Esophagus (tissue), 2 donors: Measurements from ENCODE around the gene PSMB9. TPM values are rescaled to one million over a fixed set of nuclear protein-coding genes. Genes with fewer than 3 reads are reported as not detected.
A peak's percentile ranks its signal among the peaks of the same experiment; 100 is the strongest.
"Not testable (repeated sequence)": the region's sequence is repeated elsewhere in the genome, so short reads cannot be mapped to it uniquely, and the experiment has no call there.

Experiments
- H3K27ac ChIP-seq, 2 donors: one replicate each; pipeline ENCODE4 v1.5.1; 2013; ENCODE audit warnings: low read depth in 2 of 2, mild to moderate bottlenecking in 2 of 2, inconsistent platforms in 1 of 2, low read length in 1 of 2, moderate library complexity in 1 of 2
- H3K27me3 ChIP-seq, 2 donors: one replicate each; pipeline ENCODE4 v1.6.1; 2013; ENCODE audit warnings: low read length in 2 of 2, control low read depth in 1 of 2, mild to moderate bottlenecking in 1 of 2; ENCODE audit not compliant: insufficient read depth in 2 of 2, control insufficient read depth in 1 of 2
- H3K36me3 ChIP-seq, 2 donors: one replicate each; pipeline ENCODE4 v1.6.1; 2013; ENCODE audit warnings: low read length in 1 of 2; ENCODE audit not compliant: control insufficient read depth in 2 of 2, insufficient read depth in 2 of 2
- H3K4me1 ChIP-seq, 2 donors: one replicate each; pipeline ENCODE4 v1.6.1; 2013; ENCODE audit warnings: low read length in 1 of 2; ENCODE audit not compliant: control insufficient read depth in 2 of 2, insufficient read depth in 2 of 2
- H3K4me3 ChIP-seq, 2 donors: one replicate each; pipeline ENCODE4 v1.5.1; 2013; ENCODE audit warnings: low read length in 2 of 2, mild to moderate bottlenecking in 2 of 2, low read depth in 1 of 2, moderate library complexity in 1 of 2
- H3K9me3 ChIP-seq, 2 donors: one replicate each; pipeline ENCODE4 v1.6.1; 2013; ENCODE audit warnings: mild to moderate bottlenecking in 2 of 2, low read depth in 1 of 2, low read length in 1 of 2, moderate library complexity in 1 of 2; ENCODE audit not compliant: control insufficient read depth in 2 of 2, insufficient read depth in 1 of 2
- WGBS, 2 donors: extraction: QIAGEN DNeasy Blood & Tissue Kit; methylation state at CpG; one replicate each; pipeline ENCODE4 v1.1.7; 2013; 5-methylcytosine and 5-hydroxymethylcytosine counted together
- polyA plus RNA-seq, 2 donors: library from polyadenylated mRNA; stranded (reverse); fragments of 200-250 nt; gene quantifications; one replicate each; pipeline ENCODE4 v1.2.3, GENCODE V29; 2013
- donor health status: healthy with polysubstance abuse.
- donor health status: Bipolar disorder and iron deficiency.

The PSMB9 gene
- polyA plus RNA-seq, result 10 to 100 TPM; 14.5 to 25.5 TPM

DNA sequence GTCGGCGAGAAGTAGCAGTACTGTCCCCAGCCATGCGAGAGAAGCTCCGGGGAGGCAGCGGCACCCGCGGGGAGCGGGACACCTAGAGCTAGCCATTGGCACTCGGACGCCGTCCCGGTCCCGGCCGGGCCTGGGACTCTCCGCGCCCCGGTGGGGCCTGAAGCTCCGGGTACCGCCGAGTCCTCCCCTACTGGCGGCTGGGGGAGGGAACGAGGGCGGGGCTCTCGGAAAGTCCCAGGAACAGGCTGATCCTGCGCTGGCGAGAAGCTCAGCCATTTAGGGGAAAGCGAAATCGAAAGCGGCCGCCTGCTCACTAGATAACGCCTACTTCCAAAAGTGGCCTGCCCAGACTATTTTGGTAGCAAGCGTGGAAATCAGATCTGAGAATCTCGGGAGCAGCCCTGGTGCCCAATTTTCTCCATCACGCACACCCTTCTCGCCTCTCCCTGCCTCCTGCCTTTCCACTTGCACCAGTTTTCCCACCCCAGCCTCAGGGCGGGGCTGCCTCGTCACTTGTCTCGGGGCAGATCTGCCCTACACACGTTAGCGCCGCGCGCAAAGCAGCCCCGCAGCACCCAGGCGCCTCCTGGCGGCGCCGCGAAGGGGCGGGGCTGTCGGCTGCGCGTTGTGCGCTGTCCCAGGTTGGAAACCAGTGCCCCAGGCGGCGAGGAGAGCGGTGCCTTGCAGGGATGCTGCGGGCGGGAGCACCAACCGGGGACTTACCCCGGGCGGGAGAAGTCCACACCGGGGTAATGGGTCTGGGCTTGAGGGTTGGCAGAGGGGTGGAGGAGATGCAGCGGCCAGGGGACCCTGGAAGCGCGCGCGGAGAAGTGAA lies at the start of gene PSMB9, which contains the start of gene TAP1:
PSMB9 (plus strand) TSS at position 652 of the 835 bp plus-strand sequence; CDS start at position 690, 38 bp downstream.
TAP1 (minus strand) TSS at position 164 of the 835 bp plus-strand sequence; CDS start at position 96, 68 bp downstream.
- H3K4me1 ChIP-seq, result peaks cover 0 to 6% of the 10 kb centered on the region in 2 donors
- no peaks in the 10 kb centered on the region for H3K9me3 ChIP-seq
- peaks cover 7 to 13% of the 10 kb centered on the region in 2 donors for H3K36me3 ChIP-seq
- 1% methylated on average over 68 of the region's 68 CpGs for whole genome bisulfite sequencing, 2 donors
- no peaks in the 10 kb centered on the region for H3K27me3 ChIP-seq
- peak within 1 kb of the TSS; percentile 62 to 88 for H3K4me3 ChIP-seq
- H3K27ac ChIP-seq, result peak within 1 kb of the TSS; percentile 99 to 100

DNA sequence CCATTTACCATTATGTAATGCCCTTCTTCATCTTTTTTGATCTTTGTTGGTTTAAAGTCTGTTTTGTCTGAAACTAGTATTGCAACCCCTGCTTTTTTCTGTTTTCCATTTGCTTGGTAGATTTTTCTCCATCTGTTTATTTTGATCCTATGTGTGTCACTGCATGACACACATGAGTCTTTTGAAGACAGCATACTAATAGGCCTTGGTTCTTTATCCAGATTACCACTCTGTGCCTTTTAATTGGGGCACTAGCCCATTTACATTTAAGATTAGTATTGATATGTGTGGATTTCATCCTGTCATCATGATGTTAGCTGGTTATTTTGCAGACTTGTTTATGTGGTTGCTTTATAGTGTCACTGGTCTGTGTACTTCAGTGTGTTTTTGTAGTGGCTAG lies 48.6 kb upstream of the PSMB9 start:
- H3K27ac ChIP-seq, H3K27me3 ChIP-seq, H3K9me3 ChIP-seq, H3K36me3 ChIP-seq, H3K4me1 ChIP-seq, H3K4me3 ChIP-seq: not testable (repeated sequence)

DNA sequence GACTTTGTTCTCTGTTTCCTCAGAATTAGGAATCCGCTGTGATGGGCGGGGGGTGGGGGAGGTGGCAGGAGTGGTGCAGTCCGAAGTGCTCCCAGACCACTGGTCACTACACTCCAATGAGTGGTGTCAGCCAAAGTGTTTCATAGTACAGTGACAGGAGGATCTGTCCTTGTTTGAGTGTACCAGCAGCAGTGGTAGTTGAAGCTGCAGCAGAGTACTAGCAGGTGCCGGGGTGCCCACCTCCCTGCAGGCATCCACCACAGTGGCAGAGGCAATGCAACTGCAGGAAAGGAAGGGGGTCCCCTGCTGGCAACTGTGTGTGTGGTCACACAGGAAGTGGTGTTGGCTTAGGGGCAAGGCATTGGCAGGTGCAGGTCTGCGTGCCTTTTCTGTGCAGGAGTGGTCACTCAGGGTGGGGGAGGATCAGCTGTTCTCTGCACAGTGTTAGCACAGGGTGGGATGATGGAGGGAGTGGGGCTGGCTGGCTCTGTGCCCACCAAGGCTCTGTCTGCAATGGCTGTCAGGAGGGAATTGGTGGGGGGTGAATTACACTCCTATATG lies 46.9 kb upstream of the PSMB9 start:
- Histone ChIP-seq H3K27me3 (no peaks in the 10 kb centered on the region), H3K36me3 (no peaks in the 10 kb centered on the region), H3K27ac (no peak overlapping the region), H3K4me3 (no peak overlapping the region), H3K9me3 (no peaks in the 10 kb centered on the region), H3K4me1 (no peaks in the 10 kb centered on the region)
- WGBS, 2 donors, result 82 to 85% methylated on average over 5 of the region's 5 CpGs

DNA sequence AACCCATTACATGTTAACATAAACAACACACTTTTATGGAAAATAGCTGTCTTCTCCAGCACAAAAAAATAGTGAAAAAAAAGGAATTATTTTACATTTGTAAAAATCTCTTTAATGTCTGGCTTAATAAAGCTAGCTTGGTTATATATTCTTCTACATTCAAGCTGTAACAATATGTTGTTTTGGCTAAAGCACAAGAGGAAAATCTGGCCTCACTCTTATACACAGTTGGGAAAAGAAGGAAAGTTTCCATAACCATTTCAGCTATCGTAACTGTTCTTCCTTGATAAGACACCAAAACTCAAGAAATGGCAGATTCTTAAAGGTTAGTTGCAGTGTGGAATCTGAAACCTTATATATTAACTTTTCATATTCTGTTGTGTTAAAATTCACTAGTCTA lies 44.8 kb upstream of the PSMB9 start:
- no peaks in the 10 kb centered on the region for H3K27me3 ChIP-seq
- no peaks in the 10 kb centered on the region for H3K36me3 ChIP-seq
- no peaks in the 10 kb centered on the region for H3K9me3 ChIP-seq
- H3K4me3 ChIP-seq, result no peak overlapping the region
- 11 to 37% methylated on average over 1 of the region's 1 CpG for WGBS, 2 donors
- no peaks in the 10 kb centered on the region for H3K4me1 ChIP-seq
- H3K27ac ChIP-seq, result no peak overlapping the region

DNA sequence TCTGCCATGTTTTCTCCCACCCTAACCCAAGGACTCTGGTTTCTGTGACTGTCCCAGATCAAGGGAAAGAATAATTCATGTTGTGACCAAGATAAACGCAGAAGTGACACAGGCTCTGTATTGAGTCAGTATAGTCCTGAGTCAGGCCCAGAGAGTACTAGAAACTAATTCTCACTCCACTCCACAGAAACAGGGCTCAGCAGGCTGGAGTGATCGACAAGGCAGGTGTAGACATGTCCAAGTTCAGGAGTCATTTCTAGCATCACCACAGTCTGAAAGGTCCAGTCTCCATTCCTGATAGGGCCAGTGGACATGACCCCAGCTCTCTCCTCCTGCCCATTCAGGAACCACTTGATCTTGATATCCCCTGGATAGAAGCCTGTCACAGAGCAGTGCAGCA lies 39.8 kb upstream of the PSMB9 start:
- H3K9me3 ChIP-seq, result no peaks in the 10 kb centered on the region
- H3K4me1 ChIP-seq, result peaks cover 0 to 3% of the 10 kb centered on the region in 2 donors
- H3K27me3 ChIP-seq, result no peaks in the 10 kb centered on the region
- H3K4me3 ChIP-seq, result no peak overlapping the region
- H3K36me3 ChIP-seq, result no peaks in the 10 kb centered on the region
- peak overlapping the region; percentile 3 to 24 for H3K27ac ChIP-seq
- WGBS, 2 donors, result 71 to 78% methylated on average over 2 of the region's 2 CpGs

DNA sequence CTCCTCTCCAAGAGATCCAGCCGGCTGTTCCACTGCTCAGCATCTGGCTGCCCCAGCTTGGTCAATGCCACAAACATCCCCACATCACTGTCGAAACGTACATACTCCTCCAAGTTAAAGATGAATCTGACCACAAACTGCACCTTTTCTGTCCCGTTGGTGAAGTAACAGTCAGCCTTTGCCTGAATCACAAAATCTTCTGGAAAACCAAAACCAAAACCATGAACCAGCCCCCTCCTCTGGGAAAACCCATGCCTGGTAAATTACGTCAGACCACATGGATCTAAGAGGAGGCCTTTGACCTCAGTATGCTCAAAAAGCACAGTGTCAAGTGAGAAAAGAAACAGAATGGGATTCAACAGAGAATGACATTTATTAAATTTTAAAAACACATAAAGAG lies 38.9 kb upstream of the PSMB9 start:
- no peak overlapping the region for H3K4me3 ChIP-seq
- H3K27me3 ChIP-seq, result no peaks in the 10 kb centered on the region
- H3K9me3 ChIP-seq, result no peaks in the 10 kb centered on the region
- peaks cover 0 to 6% of the 10 kb centered on the region in 2 donors for H3K4me1 ChIP-seq
- 76 to 82% methylated on average over 5 of the region's 5 CpGs for WGBS, 2 donors
- no peak overlapping the region for H3K27ac ChIP-seq
- H3K36me3 ChIP-seq, result no peaks in the 10 kb centered on the region

DNA sequence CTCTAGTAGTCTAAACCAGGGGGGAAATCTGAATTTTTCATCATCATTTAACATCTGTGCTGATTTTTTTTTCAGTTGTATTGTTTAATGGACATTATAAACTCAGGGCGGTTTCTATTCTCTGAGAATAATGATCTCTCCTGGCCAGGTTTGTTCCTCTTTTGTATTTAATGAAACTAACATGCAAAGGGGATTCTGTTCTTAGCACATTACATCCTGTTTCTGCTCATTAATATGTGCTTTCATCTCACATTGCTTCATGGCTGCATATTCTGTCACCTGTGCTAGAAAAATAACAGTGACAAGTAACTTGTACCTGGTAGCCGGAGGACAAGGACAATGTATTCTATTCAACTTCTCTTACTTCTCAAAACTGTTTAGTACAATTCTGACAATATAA lies 38.0 kb upstream of the PSMB9 start:
- WGBS, 2 donors, result 80 to 87% methylated on average over 2 of the region's 2 CpGs
- Histone ChIP-seq H3K4me3 (no peak overlapping the region), H3K9me3 (no peaks in the 10 kb centered on the region), H3K27ac (peak overlapping the region in 1 of 2 donors; percentile 91), H3K36me3 (no peaks in the 10 kb centered on the region), H3K4me1 (peaks cover 0 to 8% of the 10 kb centered on the region in 2 donors), H3K27me3 (no peaks in the 10 kb centered on the region)

DNA sequence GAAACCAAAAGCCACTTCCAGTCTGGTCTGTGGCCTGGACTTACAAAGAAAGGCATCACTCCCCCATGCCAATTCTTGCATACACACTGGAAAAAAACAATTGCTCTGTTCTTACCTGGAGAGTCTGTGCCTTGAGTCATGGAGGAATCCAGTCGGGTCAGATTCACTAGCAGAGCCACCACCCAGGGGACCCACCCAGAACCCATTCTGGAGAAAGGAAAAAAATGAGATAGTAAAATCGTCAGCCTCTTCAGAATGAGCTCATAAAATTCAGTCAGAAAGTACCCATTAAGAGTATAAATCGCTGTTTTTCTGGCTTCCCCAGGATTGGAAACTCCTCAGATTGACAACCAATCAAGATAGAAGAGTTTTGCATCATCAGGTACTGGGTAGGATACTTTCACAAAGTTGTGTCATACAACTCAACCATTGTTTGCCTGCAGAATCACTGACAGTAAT lies 37.2 kb upstream of the PSMB9 start, which contains the start of gene HLA-DOB:
HLA-DOB (minus strand) TSS at position 257 of the 459 bp plus-strand sequence; CDS start at position 206, 51 bp downstream.
- peak within 1 kb of the TSS; percentile 82 to 91 for H3K27ac ChIP-seq
- no peaks in the 10 kb centered on the region for H3K9me3 ChIP-seq
- H3K27me3 ChIP-seq, result no peaks in the 10 kb centered on the region
- 37 to 43% methylated on average over 3 of the region's 3 CpGs for WGBS, 2 donors
- H3K36me3 ChIP-seq, result no peaks in the 10 kb centered on the region
- H3K4me1 ChIP-seq, result peaks cover 0 to 8% of the 10 kb centered on the region in 2 donors
- H3K4me3 ChIP-seq, result no peak within 1 kb of the TSS

DNA sequence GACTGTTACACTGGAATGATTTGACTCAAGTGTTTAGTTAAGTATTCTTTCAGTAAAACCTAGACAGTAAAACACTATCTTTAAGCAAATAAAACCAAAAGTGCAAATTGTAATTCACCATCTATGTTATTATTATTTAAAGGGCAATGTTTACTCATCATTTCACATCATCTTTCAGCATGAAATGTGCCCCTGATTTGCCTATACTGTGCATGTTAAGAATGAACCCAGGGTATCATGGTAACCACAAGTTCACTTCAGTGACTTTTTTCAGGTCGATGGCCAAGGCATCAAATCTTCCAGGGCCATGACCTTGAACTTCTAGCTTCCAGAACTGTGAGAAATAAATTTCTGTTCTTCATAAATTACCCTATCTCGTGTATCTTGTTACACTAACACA lies 35.1 kb upstream of the PSMB9 start:
- H3K27ac ChIP-seq, result no peak overlapping the region
- peaks cover 0 to 8% of the 10 kb centered on the region in 2 donors for H3K4me1 ChIP-seq
- H3K4me3 ChIP-seq, result no peak overlapping the region

More for the DNA sequence above, 35.1 kb upstream of the PSMB9 start:
- 77 to 79% methylated on average over 2 of the region's 2 CpGs for WGBS, 2 donors
- no peaks in the 10 kb centered on the region for H3K9me3 ChIP-seq
- no peaks in the 10 kb centered on the region for H3K27me3 ChIP-seq
- no peaks in the 10 kb centered on the region for H3K36me3 ChIP-seq
